Measurements from ENCODE around the gene MARCHF11. TPM values are rescaled to one million over a fixed set of nuclear protein-coding genes. Genes with fewer than 3 reads are reported as not detected.

Gene MARCHF11
- total RNA-seq, 2 experiments from 2014 or later = not detected

DNA sequence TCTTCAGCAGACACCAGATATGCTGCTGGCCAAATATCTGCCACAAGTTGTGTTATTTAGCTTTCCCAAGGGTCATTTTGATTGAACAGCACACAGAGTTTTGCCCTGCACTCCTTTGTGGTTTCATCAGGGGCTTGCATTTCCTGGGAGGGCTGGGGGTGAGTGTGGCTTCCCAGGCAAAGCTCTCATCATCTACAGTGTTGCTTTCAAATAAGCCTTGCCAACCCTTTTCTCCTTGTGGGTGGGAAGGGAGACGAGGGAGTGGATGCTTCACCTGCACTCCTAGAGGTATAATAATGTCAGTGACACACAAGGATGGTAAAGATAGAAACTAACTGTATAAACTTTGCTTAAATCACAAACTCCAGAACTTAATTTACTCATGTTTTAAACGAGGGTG, 107.0 kb downstream of the MARCHF11 start:
- Mint-ChIP-seq H3K4me3 (no peak overlapping the region), H3K27me3 (ENCODE audit: low read depth) (no peaks in the 10 kb centered on the region), H3K36me3 (ENCODE audit: low read depth) (no peaks in the 10 kb centered on the region), H3K4me1 (ENCODE audit: low read depth) (no peaks in the 10 kb centered on the region), H3K27ac (no peak overlapping the region), H3K9me3 (ENCODE audit: insufficient read depth) (no peaks in the 10 kb centered on the region)
- POLR2A ChIA-PET = no interaction called here
- CTCF ChIA-PET = no interaction called here
- no peak for ATAC-seq
- no peak for DNase-seq

DNA sequence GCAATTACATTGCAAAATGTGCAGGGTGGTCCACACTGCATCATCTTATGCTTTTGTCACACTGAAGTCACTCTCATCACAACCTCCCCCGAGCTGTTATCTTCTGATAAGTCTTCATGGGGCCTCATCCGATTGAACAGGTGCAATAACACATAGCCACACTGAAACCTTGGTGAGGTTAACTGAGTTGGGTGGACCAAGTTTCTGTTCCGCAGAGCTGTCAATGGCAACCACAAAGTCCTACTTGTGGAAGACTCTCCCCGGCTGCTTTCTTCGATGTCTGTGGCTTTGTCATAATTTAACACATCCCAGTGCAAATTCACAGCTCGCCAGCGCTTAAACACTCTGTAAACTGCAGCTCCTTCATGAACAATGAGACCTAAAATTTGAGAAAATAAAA, 112.2 kb downstream of the MARCHF11 start:
- no peak overlapping the region for H3K4me3 Mint-ChIP-seq
- CTCF ChIA-PET = no interaction called here
- no peaks in the 10 kb centered on the region for H3K9me3 Mint-ChIP-seq (ENCODE audit: insufficient read depth)
- no peak overlapping the region for H3K27ac Mint-ChIP-seq
- no peak for ATAC-seq
- POLR2A ChIA-PET = no interaction called here
- no peak for DNase-seq
- no peaks in the 10 kb centered on the region for H3K27me3 Mint-ChIP-seq (ENCODE audit: low read depth)
- H3K36me3 Mint-ChIP-seq (ENCODE audit: low read depth) = no peaks in the 10 kb centered on the region
- H3K4me1 Mint-ChIP-seq (ENCODE audit: low read depth) = no peaks in the 10 kb centered on the region

DNA sequence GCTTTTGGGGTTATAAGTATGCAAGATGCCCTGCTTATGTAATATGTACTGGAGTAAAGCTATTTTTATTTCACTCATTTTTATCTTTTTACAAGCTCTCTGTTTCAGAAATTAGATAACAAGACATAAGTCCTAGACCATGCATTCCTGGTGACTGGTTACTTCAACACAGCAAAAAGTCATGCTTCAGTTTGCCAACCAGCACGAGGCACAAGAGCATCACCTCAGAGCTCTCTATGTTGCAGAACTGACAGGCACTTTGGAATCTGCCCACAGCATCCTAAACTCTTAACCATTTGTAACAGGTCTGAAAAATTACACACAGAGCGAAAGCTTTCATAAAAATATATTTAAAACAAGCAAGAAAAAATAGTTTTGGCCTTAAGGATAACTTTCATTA, 112.8 kb downstream of the MARCHF11 start:
- H3K4me3 Mint-ChIP-seq = no peak overlapping the region
- POLR2A ChIA-PET = no interaction called here
- no peaks in the 10 kb centered on the region for H3K9me3 Mint-ChIP-seq (ENCODE audit: insufficient read depth)
- ATAC-seq (no peak), DNase-seq (no peak)
- no peaks in the 10 kb centered on the region for H3K27me3 Mint-ChIP-seq (ENCODE audit: low read depth)
- H3K4me1 Mint-ChIP-seq (ENCODE audit: low read depth) = no peaks in the 10 kb centered on the region
- CTCF ChIA-PET = no interaction called here
- no peak overlapping the region for H3K27ac Mint-ChIP-seq
- no peaks in the 10 kb centered on the region for H3K36me3 Mint-ChIP-seq (ENCODE audit: low read depth)

DNA sequence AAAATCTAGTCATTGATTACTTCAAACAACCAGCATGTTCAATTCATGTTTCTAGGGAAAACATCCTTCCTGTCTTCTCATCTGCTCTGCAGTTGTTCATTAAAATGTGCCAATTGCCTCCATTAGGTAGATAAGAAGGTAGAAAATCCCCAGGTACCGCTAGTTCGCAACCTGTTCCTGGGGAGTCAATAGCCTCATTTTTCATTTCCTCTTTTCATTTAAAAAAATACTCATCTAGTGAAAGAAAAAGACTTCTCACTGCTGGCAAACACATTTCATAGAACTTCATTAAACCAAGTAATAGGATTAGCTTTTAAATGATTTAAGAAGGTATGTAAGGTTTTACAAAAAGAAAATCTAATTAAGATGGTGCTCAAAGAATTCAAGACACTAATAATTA, 113.3 kb downstream of the MARCHF11 start:
- ATAC-seq = no peak
- H3K4me3 Mint-ChIP-seq = no peak overlapping the region
- no peaks in the 10 kb centered on the region for H3K9me3 Mint-ChIP-seq (ENCODE audit: insufficient read depth)
- no peak overlapping the region for H3K27ac Mint-ChIP-seq
- DNase-seq = no peak
- CTCF ChIA-PET = no interaction called here
- POLR2A ChIA-PET = no interaction called here
- H3K36me3 Mint-ChIP-seq (ENCODE audit: low read depth) = no peaks in the 10 kb centered on the region
- no peaks in the 10 kb centered on the region for H3K27me3 Mint-ChIP-seq (ENCODE audit: low read depth)
- no peaks in the 10 kb centered on the region for H3K4me1 Mint-ChIP-seq (ENCODE audit: low read depth)

DNA sequence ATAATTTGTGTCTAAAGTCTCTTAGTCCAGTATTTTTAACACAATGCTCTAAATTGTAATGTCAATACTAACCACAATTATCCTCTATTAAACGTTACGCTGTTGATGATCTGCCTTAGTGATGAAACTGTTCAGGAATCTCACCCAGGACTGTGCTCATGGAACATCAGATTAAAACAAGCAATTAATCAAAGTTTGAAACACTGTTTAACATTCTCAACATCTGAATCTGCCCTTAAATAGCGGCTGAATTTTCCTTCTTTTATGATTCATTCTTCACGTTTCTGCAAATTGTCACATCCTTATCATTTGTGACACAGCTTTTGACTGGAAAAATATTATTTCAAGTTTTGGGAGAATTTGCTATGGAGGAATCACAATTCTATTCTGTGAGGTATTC, 113.8 kb downstream of the MARCHF11 start:
- Mint-ChIP-seq H3K9me3 (ENCODE audit: insufficient read depth) (no peaks in the 10 kb centered on the region), H3K36me3 (ENCODE audit: low read depth) (no peaks in the 10 kb centered on the region), H3K27me3 (ENCODE audit: low read depth) (no peaks in the 10 kb centered on the region), H3K4me1 (ENCODE audit: low read depth) (no peaks in the 10 kb centered on the region), H3K4me3 (no peak overlapping the region), H3K27ac (no peak overlapping the region)
- ChIA-PET CTCF (no interaction called here), POLR2A (no interaction called here)
- no peak for DNase-seq
- no peak for ATAC-seq

DNA sequence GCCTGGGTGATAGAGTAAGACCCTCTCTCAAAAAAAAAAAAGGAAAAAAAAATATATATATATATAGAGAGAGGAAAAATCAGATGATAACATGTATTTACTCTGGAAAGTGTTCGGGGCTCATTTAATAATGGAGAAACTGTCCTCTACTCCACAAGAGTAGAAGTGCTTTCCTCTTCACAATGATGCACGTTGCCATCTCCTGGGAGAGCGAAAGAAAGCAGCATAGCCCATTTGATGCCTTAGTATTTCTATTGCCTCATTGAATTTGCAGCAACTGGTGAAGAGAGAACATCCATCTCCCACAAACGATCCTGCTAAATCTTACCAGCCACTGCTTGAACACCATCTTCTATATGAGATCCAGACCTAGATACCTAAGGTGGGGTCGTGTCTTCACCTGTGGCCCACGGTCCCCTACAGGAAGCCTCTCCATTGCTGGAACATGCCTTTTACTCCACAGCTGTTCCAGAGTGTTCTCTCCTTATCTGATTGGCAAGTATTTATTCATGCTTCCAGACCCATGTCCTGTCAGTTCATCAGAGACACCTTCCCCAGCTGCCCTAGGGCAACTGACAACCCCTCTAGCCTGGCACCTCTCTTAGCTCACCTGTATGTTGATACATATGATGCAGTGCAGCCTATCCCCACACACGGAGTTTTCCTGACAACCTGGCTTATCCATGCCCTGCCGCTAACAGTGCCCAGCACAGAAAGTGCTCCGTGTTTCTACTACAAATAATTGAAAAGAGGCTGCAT, 115.3 kb downstream of the MARCHF11 start:
- ATAC-seq = no peak
- no peak for DNase-seq
- H3K27me3 Mint-ChIP-seq (ENCODE audit: low read depth) = no peaks in the 10 kb centered on the region
- no peak overlapping the region for H3K4me3 Mint-ChIP-seq
- no peaks in the 10 kb centered on the region for H3K4me1 Mint-ChIP-seq (ENCODE audit: low read depth)
- H3K36me3 Mint-ChIP-seq (ENCODE audit: low read depth) = no peaks in the 10 kb centered on the region
- ChIA-PET POLR2A (no interaction called here), CTCF (no interaction called here)
- no peaks in the 10 kb centered on the region for H3K9me3 Mint-ChIP-seq (ENCODE audit: insufficient read depth)
- H3K27ac Mint-ChIP-seq = no peak overlapping the region

DNA sequence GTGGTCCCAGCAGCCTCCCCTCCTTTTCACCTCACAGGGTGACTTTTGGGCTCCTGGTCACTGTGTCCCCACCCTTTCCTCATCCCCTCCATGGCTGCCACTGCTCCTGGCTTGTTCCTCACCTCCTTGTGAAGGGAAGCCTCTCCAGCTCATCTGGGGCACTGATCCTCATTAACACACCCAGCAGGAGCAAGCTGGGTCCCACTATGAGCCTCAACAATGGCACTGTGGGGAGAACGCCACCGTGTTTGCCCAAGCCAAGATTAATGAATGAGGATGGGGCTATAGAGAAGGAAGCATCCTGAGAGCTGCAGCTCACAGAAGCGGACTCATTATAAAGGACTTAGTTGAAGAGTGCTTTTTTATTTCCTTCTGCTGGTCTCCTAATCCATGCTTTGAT, 118.4 kb downstream of the MARCHF11 start:
- H3K9me3 Mint-ChIP-seq (ENCODE audit: insufficient read depth) = no peaks in the 10 kb centered on the region
- no peaks in the 10 kb centered on the region for H3K27me3 Mint-ChIP-seq (ENCODE audit: low read depth)
- no peaks in the 10 kb centered on the region for H3K4me1 Mint-ChIP-seq (ENCODE audit: low read depth)
- ChIA-PET POLR2A (no interaction called here), CTCF (no interaction called here)
- H3K36me3 Mint-ChIP-seq (ENCODE audit: low read depth) = no peaks in the 10 kb centered on the region
- H3K27ac Mint-ChIP-seq = no peak overlapping the region
- H3K4me3 Mint-ChIP-seq = no peak overlapping the region
- ATAC-seq (no peak), DNase-seq (no peak)

DNA sequence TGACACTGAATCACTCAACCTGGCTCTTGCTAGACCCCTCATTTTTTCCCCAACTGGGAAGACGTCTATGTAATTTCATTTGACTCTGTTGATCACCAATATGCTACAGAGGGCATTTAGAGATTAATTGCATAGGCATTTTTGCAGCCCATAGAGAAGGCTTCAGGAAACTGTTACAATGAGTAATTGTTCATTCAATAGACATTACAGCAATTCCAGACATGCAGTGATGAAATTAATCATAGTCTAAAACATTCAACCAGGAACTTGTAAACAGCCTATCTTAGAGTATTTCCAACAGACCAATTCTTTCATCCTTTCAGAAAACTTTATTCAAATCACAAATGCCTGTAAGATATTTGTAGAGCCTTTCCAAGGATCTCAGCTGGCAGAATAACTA, 122.3 kb downstream of the MARCHF11 start:
- ChIA-PET CTCF (no interaction called here), POLR2A (no interaction called here)
- Mint-ChIP-seq H3K9me3 (ENCODE audit: insufficient read depth) (no peaks in the 10 kb centered on the region), H3K4me3 (no peak overlapping the region), H3K4me1 (ENCODE audit: low read depth) (no peaks in the 10 kb centered on the region), H3K36me3 (ENCODE audit: low read depth) (no peaks in the 10 kb centered on the region), H3K27ac (no peak overlapping the region), H3K27me3 (ENCODE audit: low read depth) (no peaks in the 10 kb centered on the region)
- DNase-seq (no peak), ATAC-seq (no peak)

DNA sequence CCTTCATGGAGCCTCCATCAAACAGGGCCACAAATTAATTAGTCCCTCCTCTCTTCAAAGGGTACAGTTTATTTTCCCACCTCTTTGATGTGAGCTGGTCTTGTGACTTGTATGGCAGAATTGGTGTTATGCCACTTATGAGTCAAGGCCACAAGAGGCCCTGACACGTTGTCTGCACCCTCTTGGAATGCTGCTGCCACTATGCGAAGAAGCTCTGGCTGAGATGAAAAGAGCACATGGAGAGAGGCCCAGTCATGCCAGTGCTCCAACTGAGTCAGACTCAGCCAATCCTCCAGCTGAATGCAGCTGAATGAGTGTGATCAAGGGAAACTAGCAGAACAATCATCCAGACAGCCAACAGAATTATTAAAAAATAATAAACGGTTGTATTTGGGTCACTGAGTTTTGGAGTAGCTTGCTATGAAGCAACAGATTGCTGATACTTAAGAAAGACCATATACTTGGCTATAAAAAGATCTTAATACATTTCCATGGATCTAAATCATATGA, 128.3 kb downstream of the MARCHF11 start:
- DNase-seq (no peak), ATAC-seq (no peak)
- ChIA-PET POLR2A (no interaction called here), CTCF (no interaction called here)
- Mint-ChIP-seq H3K36me3 (ENCODE audit: low read depth) (no peaks in the 10 kb centered on the region), H3K9me3 (ENCODE audit: insufficient read depth) (no peaks in the 10 kb centered on the region), H3K27ac (no peak overlapping the region), H3K4me3 (no peak overlapping the region), H3K4me1 (ENCODE audit: low read depth) (no peaks in the 10 kb centered on the region), H3K27me3 (ENCODE audit: low read depth) (no peaks in the 10 kb centered on the region)

DNA sequence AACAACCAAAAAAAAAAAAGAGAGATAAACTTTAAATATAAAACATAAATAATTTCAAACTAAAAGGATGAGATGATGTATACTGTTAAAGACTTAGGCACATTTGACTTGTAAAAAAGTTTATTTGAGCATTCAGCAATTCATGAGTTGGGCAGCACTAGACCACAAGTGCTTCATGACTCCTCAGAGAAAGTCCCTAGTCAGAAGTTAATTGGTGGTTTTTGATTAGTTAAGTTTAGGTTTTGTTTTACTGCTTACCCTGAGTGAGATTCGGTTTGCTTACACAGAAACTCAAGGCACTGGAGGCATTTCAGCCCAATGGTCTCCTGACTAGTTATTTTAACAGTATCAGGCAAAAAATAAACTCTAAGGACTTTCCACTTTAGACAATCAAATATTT, 129.2 kb downstream of the MARCHF11 start:
- Mint-ChIP-seq H3K36me3 (ENCODE audit: low read depth) (no peaks in the 10 kb centered on the region), H3K9me3 (ENCODE audit: insufficient read depth) (no peaks in the 10 kb centered on the region), H3K4me3 (no peak overlapping the region), H3K27ac (no peak overlapping the region), H3K27me3 (ENCODE audit: low read depth) (no peaks in the 10 kb centered on the region), H3K4me1 (ENCODE audit: low read depth) (no peaks in the 10 kb centered on the region)
- ChIA-PET CTCF (no interaction called here), POLR2A (no interaction called here)
- no peak for ATAC-seq
- no peak for DNase-seq

DNA sequence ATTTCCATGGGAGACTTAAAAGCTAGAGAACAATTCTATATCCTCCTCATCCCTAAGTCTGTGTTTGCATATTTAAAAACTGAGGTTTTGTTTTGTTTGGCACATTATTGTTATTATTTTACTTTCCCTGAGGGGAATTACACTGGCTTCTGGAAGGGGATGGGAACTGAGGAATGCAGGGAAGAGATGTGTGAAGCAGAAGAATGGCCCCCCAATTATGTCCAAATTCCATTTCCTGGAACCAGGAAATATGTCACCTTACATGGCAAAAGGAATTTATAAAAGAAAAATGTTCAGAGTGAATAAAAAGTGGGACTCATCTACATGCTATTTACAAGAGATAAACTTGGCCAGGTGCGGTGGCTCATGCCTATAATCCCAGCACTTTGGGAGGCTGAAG, 129.8 kb downstream of the MARCHF11 start:
- no peaks in the 10 kb centered on the region for H3K36me3 Mint-ChIP-seq (ENCODE audit: low read depth)
- CTCF ChIA-PET = no interaction called here
- POLR2A ChIA-PET = no interaction called here

DNA sequence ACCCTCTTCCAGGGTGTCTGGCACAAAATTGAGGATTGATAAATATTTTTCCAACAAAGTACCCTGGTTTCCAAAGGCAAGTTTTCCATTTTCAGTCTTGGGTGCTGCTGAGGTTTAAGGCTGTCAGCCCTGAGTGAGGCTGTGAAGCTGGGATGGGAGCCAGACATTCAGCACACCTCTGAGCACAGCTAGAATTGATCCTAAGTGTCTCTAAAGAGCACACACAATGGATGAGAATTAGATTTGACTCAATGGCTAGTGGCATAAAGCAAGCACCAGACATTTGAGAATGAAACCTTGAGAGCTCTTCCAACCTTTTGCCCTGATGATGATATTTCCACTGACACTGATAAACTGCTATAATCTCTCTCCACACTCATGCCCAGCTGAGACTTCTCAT, 131.5 kb downstream of the MARCHF11 start:
- ATAC-seq (no peak), DNase-seq (no peak)
- ChIA-PET CTCF (no interaction called here), POLR2A (no interaction called here)
- H3K9me3 Mint-ChIP-seq (ENCODE audit: insufficient read depth) = no peaks in the 10 kb centered on the region
- H3K4me1 Mint-ChIP-seq (ENCODE audit: low read depth) = no peaks in the 10 kb centered on the region
- no peak overlapping the region for H3K27ac Mint-ChIP-seq
- no peaks in the 10 kb centered on the region for H3K36me3 Mint-ChIP-seq (ENCODE audit: low read depth)
- no peak overlapping the region for H3K4me3 Mint-ChIP-seq
- no peaks in the 10 kb centered on the region for H3K27me3 Mint-ChIP-seq (ENCODE audit: low read depth)

More for the DNA sequence above, 129.8 kb downstream of the MARCHF11 start:
- H3K9me3 Mint-ChIP-seq (ENCODE audit: insufficient read depth) = no peaks in the 10 kb centered on the region
- no peak for ATAC-seq
- no peak overlapping the region for H3K4me3 Mint-ChIP-seq
- H3K27me3 Mint-ChIP-seq (ENCODE audit: low read depth) = no peaks in the 10 kb centered on the region
- no peak overlapping the region for H3K27ac Mint-ChIP-seq
- H3K4me1 Mint-ChIP-seq (ENCODE audit: low read depth) = no peaks in the 10 kb centered on the region
- DNase-seq = no peak

DNA sequence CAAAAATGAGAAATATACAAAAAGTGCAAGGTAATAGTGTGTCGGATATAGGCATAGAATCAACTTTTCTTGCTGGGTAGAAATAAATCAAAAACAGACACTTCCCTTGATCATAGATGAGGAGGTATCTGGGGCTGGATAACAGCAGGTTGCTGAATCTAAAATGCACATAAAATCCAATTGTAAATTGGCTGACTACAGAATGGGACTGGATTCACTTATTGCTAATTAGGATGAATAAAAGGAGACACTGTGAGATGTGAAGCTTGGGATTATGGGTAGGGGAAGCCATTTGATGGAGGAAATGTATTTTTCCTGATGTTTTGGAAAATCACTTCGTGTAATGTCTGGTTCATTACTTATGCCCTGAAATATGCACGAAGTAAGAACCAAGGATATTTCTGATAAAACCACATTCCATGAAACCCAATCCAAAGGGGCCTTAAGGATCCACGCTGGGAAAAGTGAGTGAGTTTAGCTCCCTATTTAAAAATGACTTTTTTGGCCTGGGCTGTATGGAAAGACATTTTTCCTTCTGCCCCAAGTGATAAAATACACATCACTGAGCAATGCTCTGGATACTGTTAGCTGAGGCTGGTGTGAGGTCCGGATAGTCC, 136.1 kb downstream of the MARCHF11 start:
- ChIA-PET CTCF (no interaction called here), POLR2A (no interaction called here)
- H3K27me3 Mint-ChIP-seq (ENCODE audit: low read depth) = no peaks in the 10 kb centered on the region
- no peaks in the 10 kb centered on the region for H3K4me1 Mint-ChIP-seq (ENCODE audit: low read depth)
- H3K9me3 Mint-ChIP-seq (ENCODE audit: insufficient read depth) = no peaks in the 10 kb centered on the region
- H3K4me3 Mint-ChIP-seq = no peak overlapping the region
- ATAC-seq (no peak), DNase-seq (no peak)
- no peaks in the 10 kb centered on the region for H3K36me3 Mint-ChIP-seq (ENCODE audit: low read depth)
- H3K27ac Mint-ChIP-seq = no peak overlapping the region

All from activated CD8-positive, alpha-beta T cell treated with anti-CD3 and anti-CD28 coated beads, Interleukin-2, amount 10 ng/mL, durations not matched to agents 7 days and 5 days (primary cell).